Activated naive CD4-positive, alpha-beta T cell treated with anti-CD3 and anti-CD28 coated beads, Interleukin-2, amount 50 U/mL, for 16 hours (primary cell): Measurements from ENCODE around the gene SUGCT.

ENCODE experiments used
- DNase-seq: peaks from one replicate; pipeline ENCODE4 v3.0.0-alpha.2; 2020

Gene SUGCT

GRCh38 chr7:40483630-40484029, 348.8 kb downstream of the SUGCT start:
- no peak for DNase-seq

GRCh38 chr7:40489844-40490602, 355.2 kb downstream of the SUGCT start:
- DNase-seq = no peak

- DNase-seq = no peak
Measured at GRCh38 chr7:40490603-40490924, 355.8 kb downstream of the SUGCT start.

- no peak for DNase-seq
Measured at GRCh38 chr7:40492946-40493345, 358.1 kb downstream of the SUGCT start.

- no peak for DNase-seq
Measured at GRCh38 chr7:40493609-40494051, 358.8 kb downstream of the SUGCT start.

- DNase-seq = no peak
Measured at GRCh38 chr7:40498924-40499510, 364.2 kb downstream of the SUGCT start.

- no peak for DNase-seq
Measured at GRCh38 chr7:40499718-40500117, 364.9 kb downstream of the SUGCT start.

- DNase-seq = no peak
Measured at GRCh38 chr7:40500219-40500618, 365.4 kb downstream of the SUGCT start.

GRCh38 chr7:40502359-40502758, 367.6 kb downstream of the SUGCT start:
- DNase-seq = no peak

GRCh38 chr7:40506158-40506557, 371.4 kb downstream of the SUGCT start:
- no peak for DNase-seq

GRCh38 chr7:40507166-40507565, 372.4 kb downstream of the SUGCT start:
- DNase-seq = no peak

- DNase-seq = no peak
Measured at GRCh38 chr7:40509287-40509996, 374.6 kb downstream of the SUGCT start.

- DNase-seq = no peak
Measured at GRCh38 chr7:40516376-40516775, 381.6 kb downstream of the SUGCT start.

- DNase-seq = no peak
Measured at GRCh38 chr7:40519009-40519408, 384.2 kb downstream of the SUGCT start.

- no peak for DNase-seq
Measured at GRCh38 chr7:40520986-40521738, 386.4 kb downstream of the SUGCT start.

- no peak for DNase-seq
Measured at GRCh38 chr7:40525764-40526163, 391.0 kb downstream of the SUGCT start.

- DNase-seq = no peak
Measured at GRCh38 chr7:40526951-40527715, 392.3 kb downstream of the SUGCT start.

GRCh38 chr7:40527723-40528122, 392.9 kb downstream of the SUGCT start:
- DNase-seq = no peak

- no peak for DNase-seq
Measured at GRCh38 chr7:40530292-40530691, 395.5 kb downstream of the SUGCT start.

- no peak for DNase-seq
Measured at GRCh38 chr7:40531956-40532355, 397.2 kb downstream of the SUGCT start.

GRCh38 chr7:40535678-40536077, 400.9 kb downstream of the SUGCT start:
- DNase-seq = no peak

GRCh38 chr7:40536421-40536820, 401.6 kb downstream of the SUGCT start:
- DNase-seq = no peak

- DNase-seq = no peak
Measured at GRCh38 chr7:40538281-40538680, 403.5 kb downstream of the SUGCT start.
